A549 (cell line): ENCODE results near the gene PTMS.

ENCODE experiments used
- CBX8 ChIP-seq: fragments of 200-600 bp; sonication (generic); IDR thresholded peaks from 2 replicates; pipeline ENCODE4 v1.6.1; 2016
- CTCF ChIP-seq: fragments of >200 bp; sonication (Bioruptor Twin); formaldehyde crosslinking; IDR thresholded peaks from 3 replicates; pipeline ENCODE4 v1.5.1; 2016
- MAX ChIP-seq: IDR thresholded peaks from 2 replicates; pipeline ENCODE4 v1.6.1; 2012
- PBX3 ChIP-seq: IDR thresholded peaks from 2 replicates; pipeline ENCODE4 v1.6.1; 2012
- RCOR1 ChIP-seq: fragments of 150-350 bp; IDR thresholded peaks from 2 replicates; pipeline ENCODE4 v1.6.1; 2014; ENCODE audit warnings: antibody characterized with exemption, low read length, low read depth
- ZFP36 ChIP-seq: fragments of 450-650 bp; IDR thresholded peaks from 2 replicates; pipeline ENCODE4 v1.6.1; 2014; ENCODE audit warnings: borderline replicate concordance; ENCODE audit not compliant: partially characterized antibody

- TF ChIP-seq MAX (no peak), CTCF (no peak), CBX8 (no peak), RCOR1 (no peak), PBX3 (no peak; the same call in 1 of the 2 replicates), ZFP36 (no peak)
Observed at GRCh38 chr12:6771509-6772330, 5.6 kb downstream of the PTMS start.
